Lower leg skin (tissue), 3 donors: ENCODE data around the gene NXNL1.
"Not testable (repeated sequence)": the region's sequence is repeated elsewhere in the genome, so short reads cannot be mapped to it uniquely, and the experiment has no call there.

Experiments
- CTCF ChIP-seq, 3 donors: fragments of 450-650 bp; IDR thresholded peaks; one replicate each; pipeline ENCODE4 v1.5.1; 2016; ENCODE audit warnings: antibody characterized with exemption in 3 of 3, mild to moderate bottlenecking in 3 of 3, moderate library complexity in 2 of 3
- POLR2A ChIP-seq, 2 donors: fragments of 450-650 bp; IDR thresholded peaks; one replicate each; pipeline ENCODE4 v1.6.1; 2016 to 2017; ENCODE audit warnings: antibody characterized with exemption in 2 of 2, mild to moderate bottlenecking in 1 of 2, moderate library complexity in 1 of 2

GRCh38 chr19:17508558-17508933 is 47.8 kb upstream of the NXNL1 start:
- TF ChIP-seq CTCF, POLR2A (IDR thresholded peaks at IDR 0.05): not testable (repeated sequence)
